GM10248 (cell line): Measurements from ENCODE around the gene PROC.

ENCODE experiments used
- CTCF ChIA-PET: fragments of 300-600 bp; sonication (Branson Sonifier 250); formaldehyde crosslinking; extraction: SDS; loops from one replicate; lab custom pipeline; 2021; ENCODE audit warnings: antibody characterized with exemption; lab: Yijun Ruan, JAX
- POLR2A ChIA-PET: fragments of 350-650 bp; sonication (Branson Sonifier 250); formaldehyde crosslinking; extraction: SDS; loops from one replicate; lab custom pipeline; 2020; ENCODE audit warnings: antibody characterized with exemption; lab: Yijun Ruan, JAX
- DNase-seq: peaks from one replicate; pipeline ENCODE4 v3.0.0; 2012; ENCODE audit errors: extremely low spot score
- TF ChIP-seq, protein P1 (sequence below): IDR thresholded peaks from 2 replicates; pipeline ENCODE4 v1.5.1; 2012; ENCODE audit warnings: mild to moderate bottlenecking, low read depth; ENCODE audit errors: extremely low read depth, missing control alignments, control extremely low read depth

The PROC gene

DNA sequence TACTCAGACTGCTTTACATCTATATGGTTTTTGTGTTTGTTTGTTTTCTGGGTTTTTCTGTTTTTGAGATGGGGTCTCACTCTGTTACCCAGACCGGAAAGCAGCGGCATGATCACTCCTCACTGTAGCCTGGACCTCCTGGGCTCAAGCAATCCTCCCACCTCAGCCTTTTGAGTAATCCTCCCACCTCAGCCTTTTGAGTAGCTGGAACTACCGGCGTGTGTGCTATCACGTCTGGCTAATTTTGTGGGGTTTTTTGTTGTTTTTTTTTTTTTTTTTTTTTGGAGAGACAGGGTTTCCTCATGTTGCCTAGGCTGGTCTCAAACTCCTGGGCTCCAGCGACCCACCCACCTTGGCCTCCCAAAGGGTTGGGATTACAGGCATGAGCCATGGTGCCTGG, 39.5 kb upstream of the PROC start:
- POLR2A ChIA-PET: interaction anchor here (0.7 to 0.8 kb wide), 2 partner anchors 8 to 12 kb away, joined by 3 read pairs; no protein-coding TSS in a partner anchor
- DNase-seq: no peak
- TF ChIP-seq, protein P1, sequence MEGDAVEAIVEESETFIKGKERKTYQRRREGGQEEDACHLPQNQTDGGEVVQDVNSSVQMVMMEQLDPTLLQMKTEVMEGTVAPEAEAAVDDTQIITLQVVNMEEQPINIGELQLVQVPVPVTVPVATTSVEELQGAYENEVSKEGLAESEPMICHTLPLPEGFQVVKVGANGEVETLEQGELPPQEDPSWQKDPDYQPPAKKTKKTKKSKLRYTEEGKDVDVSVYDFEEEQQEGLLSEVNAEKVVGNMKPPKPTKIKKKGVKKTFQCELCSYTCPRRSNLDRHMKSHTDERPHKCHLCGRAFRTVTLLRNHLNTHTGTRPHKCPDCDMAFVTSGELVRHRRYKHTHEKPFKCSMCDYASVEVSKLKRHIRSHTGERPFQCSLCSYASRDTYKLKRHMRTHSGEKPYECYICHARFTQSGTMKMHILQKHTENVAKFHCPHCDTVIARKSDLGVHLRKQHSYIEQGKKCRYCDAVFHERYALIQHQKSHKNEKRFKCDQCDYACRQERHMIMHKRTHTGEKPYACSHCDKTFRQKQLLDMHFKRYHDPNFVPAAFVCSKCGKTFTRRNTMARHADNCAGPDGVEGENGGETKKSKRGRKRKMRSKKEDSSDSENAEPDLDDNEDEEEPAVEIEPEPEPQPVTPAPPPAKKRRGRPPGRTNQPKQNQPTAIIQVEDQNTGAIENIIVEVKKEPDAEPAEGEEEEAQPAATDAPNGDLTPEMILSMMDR: no peak
- CTCF ChIA-PET: interaction anchor here (1.0 to 2.3 kb wide), 6 partner anchors 8 to 66 kb away, joined by 3 to 10 read pairs (median 4); no protein-coding TSS in a partner anchor

DNA sequence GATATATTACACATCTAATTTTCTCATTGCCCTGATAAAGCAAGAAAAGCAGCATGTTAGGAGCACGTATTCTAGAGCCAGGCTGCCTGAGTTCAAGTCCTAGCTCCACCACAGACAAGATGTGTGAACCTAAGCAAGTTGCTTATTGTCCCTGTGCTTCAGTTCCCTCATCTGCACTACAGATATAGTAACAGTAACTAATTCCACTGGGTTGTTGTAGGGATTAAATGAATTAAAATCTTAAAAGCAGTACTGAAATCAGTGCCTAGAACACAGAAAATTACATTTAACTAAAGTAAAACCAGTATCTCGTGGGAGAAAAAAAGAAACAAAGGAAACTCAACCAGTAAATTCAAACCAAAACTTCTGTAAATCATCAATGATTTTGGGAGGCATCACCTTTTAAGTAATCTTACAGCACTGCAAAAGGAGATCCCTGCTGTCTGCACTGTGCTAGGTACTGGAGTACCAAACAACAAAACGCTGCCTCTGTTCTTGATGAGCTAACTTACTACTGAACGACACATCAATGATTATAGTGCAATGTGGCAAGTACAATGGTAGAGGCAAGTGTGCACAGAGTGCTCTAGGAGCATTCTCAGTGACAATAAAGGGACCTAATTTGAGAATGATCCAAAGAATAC, 38.4 kb upstream of the PROC start:
- TF ChIP-seq, protein P1: no peak
- no peak for DNase-seq
- CTCF ChIA-PET: interaction anchor here (1.0 to 2.1 kb wide), 8 partner anchors 9 to 67 kb away, joined by 3 to 8 read pairs (median 3); no protein-coding TSS in a partner anchor
- POLR2A ChIA-PET: no interaction called here

DNA sequence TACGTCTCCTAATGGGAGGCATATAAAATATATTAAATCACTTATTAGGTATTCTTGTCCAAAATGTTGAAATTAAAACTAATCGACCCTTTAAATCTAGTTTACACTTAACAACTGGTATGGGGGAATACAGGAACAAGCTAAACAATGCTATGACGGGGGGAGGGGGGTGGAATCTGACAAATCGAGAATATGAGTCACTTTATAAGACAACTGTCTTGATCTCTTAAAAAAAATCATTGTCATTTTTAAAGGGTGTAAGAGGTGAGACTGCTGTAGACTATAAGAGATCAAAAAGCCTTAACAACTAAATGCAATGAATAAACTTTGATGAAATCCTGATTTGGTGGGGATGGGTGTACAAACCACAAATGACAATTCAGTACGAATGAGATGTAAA, 36.5 kb upstream of the PROC start:
- no peak for DNase-seq
- ChIA-PET POLR2A (no interaction called here), CTCF (interaction anchor here (1.0 kb wide), 1 partner anchor 16 kb away, joined by 3 read pairs; no protein-coding TSS in a partner anchor)
- TF ChIP-seq, protein P1: no peak

GRCh38 chr2:127382831-127383230, 35.4 kb upstream of the PROC start:
- CTCF ChIA-PET: no interaction called here
- TF ChIP-seq, protein P1: no peak
- POLR2A ChIA-PET: no interaction called here
- no peak for DNase-seq

- no peak for DNase-seq
- ChIA-PET POLR2A (no interaction called here), CTCF (interaction anchor here (0.8 kb wide), 1 partner anchor 9 kb away, joined by 3 read pairs; no protein-coding TSS in a partner anchor)
- TF ChIP-seq, protein P1: no peak
These were observed 33.7 kb upstream of the PROC start for GRCh38 chr2:127384529-127384928.

- ChIA-PET POLR2A (no interaction called here), CTCF (interaction anchor here (0.9 to 1.3 kb wide), 3 partner anchors 15 to 30 kb away, joined by 3 read pairs; no protein-coding TSS in a partner anchor)
- TF ChIP-seq, protein P1: no peak
- no peak for DNase-seq
These were observed 32.0 kb upstream of the PROC start for GRCh38 chr2:127386246-127386645.
